Right ventricle myocardium inferior (tissue), 1 donor: ENCODE data around the gene GLIS1. TPM values are rescaled to one million over a fixed set of nuclear protein-coding genes. Genes with fewer than 3 reads are reported as not detected.

Experiments
- ATAC-seq: fragments of 200-7000 bp; cut with Tn5 transposase; one replicate; pipeline ENCODE4 v1.9.1; 2020; ENCODE audit warnings: mild to moderate bottlenecking, moderate library complexity
- DNase-seq: peaks from one replicate; pipeline ENCODE4 v3.0.0; 2021; ENCODE audit errors: missing footprints
- intact Hi-C: fragments of 100-400 bp; cut with DNase I; formaldehyde crosslinking; loops from one replicate; pipeline ENCODE4 v1.11.0; 2022
- total RNA-seq: library from RNA; stranded (reverse); fragmentation: NEBNext Ultra II Directional; extraction: Animal tissue kit (Norgen Biotek cat#: 25700); gene quantifications from one replicate; pipeline ENCODE4 v1.2.1, GENCODE V29; 2021
- donor health status: DM: no; HTN: yes; CAD: no; lungs with severe emphysema.

GLIS1 gene
- total RNA-seq, 1 donor from 2014 or later: not detected

DNA sequence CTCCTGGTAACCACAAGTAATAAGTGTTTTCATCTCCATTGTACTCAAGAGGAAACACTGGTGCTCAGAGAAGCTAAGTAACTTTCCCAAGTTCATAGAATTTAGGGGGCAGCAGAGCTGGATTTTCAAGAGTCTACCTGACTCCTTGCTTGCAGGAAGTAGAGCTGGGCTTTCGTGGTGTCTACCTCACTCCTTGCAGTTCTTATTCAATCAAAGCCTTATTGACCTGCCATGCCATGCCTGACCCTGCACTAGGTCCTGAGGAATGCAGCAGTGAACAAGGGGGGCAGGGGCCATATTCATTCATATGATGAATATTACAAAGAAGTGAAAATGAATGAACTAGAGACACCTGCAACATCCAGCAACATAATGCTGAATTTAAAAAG is 93.3 kb downstream of the GLIS1 start:
- DNase-seq: peak; percentile 11
- ATAC-seq: no peak
- intact Hi-C loops: no loop called here

GRCh38 chr1:53644909-53645689 is 93.9 kb downstream of the GLIS1 start:
- intact Hi-C loops: no loop called here
- DNase-seq (peak; percentile 26), ATAC-seq (no peak)

DNA sequence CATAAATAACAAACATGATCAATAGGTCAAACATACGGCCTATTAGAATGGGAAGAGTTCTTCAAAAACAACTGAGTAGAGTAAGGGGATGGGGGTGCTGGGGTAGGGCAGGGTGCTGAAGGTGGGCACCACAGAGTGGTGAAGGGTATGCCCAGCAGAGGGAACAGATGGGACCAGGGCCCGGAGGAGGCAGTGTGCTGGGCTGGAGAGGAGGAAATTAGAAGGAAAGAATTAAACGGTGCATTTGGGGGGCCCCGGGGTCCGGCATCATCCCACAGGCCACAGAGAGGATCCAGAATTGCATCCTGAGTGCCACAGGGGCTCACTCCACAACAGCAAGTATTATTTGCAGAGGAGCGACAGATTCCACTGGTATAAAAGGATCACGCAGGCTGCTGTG is 94.5 kb downstream of the GLIS1 start:
- DNase-seq (peak; percentile 13), ATAC-seq (no peak)
- intact Hi-C loops: no loop called here

DNA sequence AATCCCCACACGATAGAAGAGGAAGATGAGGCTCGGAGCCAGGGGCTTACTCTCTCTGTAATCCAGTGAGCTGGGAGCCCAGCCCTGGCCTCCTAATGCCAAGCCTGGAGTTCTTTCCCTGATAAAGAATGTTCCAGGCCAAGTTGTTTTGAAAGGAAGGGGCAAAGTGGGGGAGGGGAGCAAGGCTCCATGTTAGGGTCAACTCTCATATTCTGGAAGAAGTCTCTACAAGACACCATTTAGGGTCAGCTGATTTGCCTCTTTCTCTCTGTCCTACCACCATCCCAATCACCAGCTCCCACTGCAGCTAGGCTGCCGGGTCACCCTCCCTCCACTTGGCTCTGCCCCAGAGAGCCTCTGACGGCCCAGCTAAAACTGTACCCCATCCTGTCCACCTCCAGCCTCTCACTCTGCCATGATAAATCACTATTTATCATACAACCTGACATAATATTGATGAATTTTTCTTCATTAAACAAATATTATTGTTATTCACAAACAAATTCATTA is 95.0 kb downstream of the GLIS1 start:
- no peak for ATAC-seq
- peak; percentile 55 for DNase-seq
- intact Hi-C loops: no loop called here

- peak; percentile 42 for DNase-seq
- intact Hi-C loops: no loop called here
- ATAC-seq: no peak
Observed at GRCh38 chr1:53643041-53643880, 95.7 kb downstream of the GLIS1 start.

GRCh38 chr1:53642607-53643006 is 96.4 kb downstream of the GLIS1 start:
- DNase-seq: peak; percentile 35
- intact Hi-C loops: no loop called here

DNA sequence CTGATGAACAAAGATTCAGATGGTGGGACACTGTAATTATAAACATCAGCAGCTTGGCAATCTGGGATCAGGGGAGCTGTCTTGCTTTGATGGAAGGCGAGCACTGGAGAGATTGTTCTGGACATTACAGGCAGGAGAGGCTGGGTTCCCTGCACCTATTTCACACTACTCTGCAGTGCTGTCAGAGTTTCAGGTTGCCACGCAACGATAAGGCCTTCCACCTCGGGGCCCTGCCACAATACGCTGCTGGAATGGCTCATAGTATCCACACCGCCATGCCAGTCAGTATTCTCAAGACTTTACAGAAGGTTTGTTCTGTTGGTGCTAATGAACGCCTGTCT is 96.8 kb downstream of the GLIS1 start:
- DNase-seq (no peak), ATAC-seq (no peak)
- intact Hi-C loops: no loop called here

More at GRCh38 chr1:53642607-53643006, 96.4 kb downstream of the GLIS1 start:
- no peak for ATAC-seq

- ATAC-seq: no peak
- intact Hi-C loops: no loop called here
- peak; percentile 25 for DNase-seq
Observed at GRCh38 chr1:53641481-53642214, 97.3 kb downstream of the GLIS1 start.

- intact Hi-C loops: no loop called here
- ATAC-seq: no peak
- DNase-seq: no peak
Observed at GRCh38 chr1:53640701-53641075, 98.3 kb downstream of the GLIS1 start.

DNA sequence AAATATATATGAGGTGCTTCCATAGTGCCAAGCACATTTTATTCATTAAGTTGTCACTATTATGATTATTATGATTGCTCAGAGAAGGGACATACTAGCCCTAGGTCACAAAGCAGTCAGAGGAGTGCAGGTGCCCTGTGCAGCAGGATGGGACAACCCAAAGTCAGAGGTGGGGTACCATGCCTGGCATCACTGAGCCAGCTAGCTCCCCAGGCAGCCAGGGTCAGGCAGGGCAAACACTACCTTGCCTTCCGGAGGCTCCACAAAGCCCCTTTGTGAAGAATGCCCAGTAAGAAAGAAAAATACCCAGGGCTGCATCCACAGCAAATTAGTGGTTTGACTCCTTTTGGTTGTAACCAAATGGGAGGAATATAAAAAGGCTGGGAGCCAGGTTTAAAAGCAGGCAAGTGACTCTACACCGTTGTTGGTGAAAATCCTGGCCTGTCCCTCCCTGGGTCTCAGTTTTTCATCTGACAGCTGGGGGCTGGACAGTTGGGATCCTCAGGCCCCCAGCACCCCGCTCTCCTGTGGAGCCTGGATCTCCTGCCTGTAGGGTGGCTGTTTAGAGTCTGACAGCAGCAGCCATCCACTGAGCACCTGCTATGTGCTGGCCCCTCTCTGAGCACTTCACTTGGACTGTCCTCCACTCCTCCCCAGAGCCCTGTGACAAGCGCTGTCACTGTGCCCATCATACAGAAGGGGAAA is 98.8 kb downstream of the GLIS1 start:
- no peak for ATAC-seq
- DNase-seq: peak; percentile 21
- intact Hi-C loops: no loop called here

DNA sequence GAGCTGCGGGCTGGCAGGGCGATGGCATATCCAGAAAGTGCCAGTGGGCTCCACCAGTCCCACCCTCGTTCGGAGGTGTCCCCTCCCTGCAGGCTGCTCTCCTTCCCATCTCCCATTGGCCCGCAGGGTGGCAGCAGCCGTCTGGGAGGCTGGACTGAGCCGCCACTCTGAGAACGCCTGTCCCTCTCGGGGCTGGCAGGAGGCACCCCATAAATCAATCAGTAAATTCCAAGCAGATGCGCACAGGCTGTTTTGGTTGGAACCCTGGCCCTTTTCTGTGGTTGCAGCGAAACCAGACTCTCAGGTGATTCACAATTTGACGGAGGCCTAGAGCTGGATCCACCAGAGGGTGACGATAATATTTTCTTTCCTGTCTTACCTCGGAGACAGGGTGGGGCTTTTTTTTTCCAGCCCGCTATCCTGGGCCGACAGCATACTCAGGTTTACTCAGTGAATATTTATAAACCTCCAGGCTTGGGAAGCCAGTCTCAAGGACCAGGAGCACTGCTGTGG is 99.7 kb downstream of the GLIS1 start:
- ATAC-seq: no peak

DNA sequence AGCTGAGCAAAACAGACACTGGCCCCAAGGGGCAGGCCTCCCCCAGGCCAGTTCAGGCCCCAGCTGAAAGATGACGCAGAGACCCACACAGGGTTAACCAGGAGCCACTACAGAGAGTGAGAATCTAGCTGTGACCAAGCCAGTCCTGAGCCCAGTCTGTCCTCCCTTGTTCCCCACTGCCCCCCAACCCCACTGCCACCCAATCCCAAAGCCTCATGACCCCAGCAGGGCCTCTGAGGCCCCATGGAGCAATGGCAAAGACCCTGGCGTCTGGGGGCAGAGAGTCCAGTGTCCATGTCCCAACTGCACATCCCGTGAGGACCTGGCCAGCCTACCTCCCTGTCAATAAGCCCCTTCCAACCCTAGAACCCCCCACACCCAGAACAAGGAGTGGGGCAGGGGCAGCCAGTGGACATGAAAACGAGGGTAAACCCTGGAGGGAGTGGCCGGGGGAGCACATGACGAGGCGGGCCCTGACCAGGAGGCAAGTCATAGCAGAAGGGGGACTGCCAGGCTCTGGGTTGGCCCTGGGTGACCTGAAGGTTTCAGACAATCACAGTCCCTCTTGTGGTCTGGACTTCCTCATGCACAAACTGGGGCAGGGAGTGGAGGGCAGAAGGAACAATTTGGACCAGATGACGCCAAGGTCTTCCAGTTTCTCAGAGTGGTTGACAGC is 100.5 kb downstream of the GLIS1 start:
- intact Hi-C loops: no loop called here
- ATAC-seq (no peak), DNase-seq (peak; percentile 37)

More for the DNA sequence above, 99.7 kb downstream of the GLIS1 start:
- DNase-seq: peak; percentile 26
- intact Hi-C loops: no loop called here

- intact Hi-C loops: no loop called here
- DNase-seq: peak; percentile 18
- ATAC-seq: no peak
Observed at GRCh38 chr1:53637511-53638359, 101.2 kb downstream of the GLIS1 start.

DNA sequence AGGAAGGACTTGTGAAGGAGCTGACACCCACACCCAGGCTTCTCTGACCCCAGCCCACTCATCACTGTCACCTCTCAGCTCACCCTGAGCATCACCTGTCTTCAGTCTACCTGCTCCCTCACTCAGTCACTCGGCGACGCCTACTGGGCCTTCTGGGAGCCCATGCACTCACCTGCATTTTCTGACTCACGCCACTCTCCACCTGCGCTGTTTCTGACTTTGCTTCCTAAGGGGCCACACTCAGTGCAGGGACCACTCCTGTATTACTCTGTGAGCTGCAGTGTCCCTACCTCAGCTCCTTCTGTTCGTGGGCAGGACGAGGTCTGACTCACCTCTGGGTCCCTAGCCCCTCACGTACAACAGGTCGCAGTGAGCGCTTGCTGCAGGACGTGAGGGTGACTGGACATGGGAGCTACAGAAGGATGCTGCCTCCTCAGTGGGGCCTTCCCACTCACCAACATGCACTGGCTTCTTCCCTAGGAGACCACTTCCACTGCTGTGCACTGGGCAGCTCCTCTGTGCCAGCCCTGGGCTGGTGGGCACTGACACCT is 102.3 kb downstream of the GLIS1 start:
- ATAC-seq (no peak), DNase-seq (peak; percentile 25)
- intact Hi-C loops: no loop called here

- DNase-seq (no peak), ATAC-seq (no peak)
- intact Hi-C loops: no loop called here
Observed at GRCh38 chr1:53634571-53634979, 104.4 kb downstream of the GLIS1 start.

DNA sequence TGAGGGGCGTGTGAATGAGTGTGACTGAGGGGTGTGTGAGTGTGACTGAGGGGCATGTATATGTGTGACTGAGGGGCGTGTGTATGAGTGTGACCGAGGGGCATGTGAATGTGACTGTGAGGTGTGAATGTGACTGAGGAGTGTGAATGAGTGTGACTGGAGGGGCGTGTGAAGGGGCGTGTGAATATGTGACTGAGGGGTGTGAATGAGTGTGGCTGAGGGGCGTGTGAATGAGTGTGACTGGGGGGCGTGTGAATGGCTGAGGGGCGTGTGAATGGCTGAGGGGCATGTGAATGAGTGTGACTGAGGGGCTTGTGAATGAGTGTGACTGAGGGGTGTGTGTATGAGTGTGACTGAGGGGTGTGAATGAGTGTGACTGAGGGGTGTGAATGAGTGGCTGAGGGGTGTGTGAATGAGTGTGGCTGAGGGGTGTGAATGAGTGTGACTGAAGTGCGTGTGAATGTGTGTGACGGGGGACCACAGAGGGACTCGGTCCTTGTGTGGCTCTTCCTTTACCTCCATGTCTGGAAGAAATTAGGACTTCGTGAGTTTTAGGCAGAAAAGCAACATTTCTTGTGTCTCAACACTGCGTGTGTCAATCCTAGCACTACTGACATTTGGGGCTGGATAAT is 105.8 kb downstream of the GLIS1 start:
- intact Hi-C loops: no loop called here
- no peak for DNase-seq
- no peak for ATAC-seq
